Tibial artery (tissue), 4 donors: ENCODE results near the gene CGREF1.
A peak's percentile ranks its signal among the peaks of the same experiment; 100 is the strongest.

Experiments used
- DNase-seq, 2 donors: peaks; one replicate each; pipeline ENCODE4 v3.0.0-alpha.2; 2019
- H3K27ac ChIP-seq, 2 donors: fragments of 200-600 bp; sonication (generic) in 1 of 2; 1 replicate in 1 of 2; 2 replicates in 1 of 2; pipeline ENCODE4 v1.5.1; 2018 to 2019; ENCODE audit warnings: mild to moderate bottlenecking in 1 of 2
- H3K27me3 ChIP-seq, 2 donors: fragments of 200-600 bp; sonication (generic) in 1 of 2; one replicate each; pipeline versions ENCODE4 v1.5.1 to v1.6.0; 2016 to 2019
- H3K36me3 ChIP-seq, 3 donors: fragments of 200-600 bp; sonication (generic) in 2 of 3; one replicate each; pipeline ENCODE4 v1.5.1; 2016 to 2019; ENCODE audit warnings: mild to moderate bottlenecking in 2 of 3
- H3K4me1 ChIP-seq, 4 donors: fragments of 200-600 bp; sonication (generic) in 2 of 4; 1 replicate in 3 of 4; 2 replicates in 1 of 4; pipeline ENCODE4 v1.5.1; 2016 to 2019
- H3K4me3 ChIP-seq, 2 donors: fragments of 200-600 bp; sonication (generic) in 1 of 2; 1 replicate in 1 of 2; 2 replicates in 1 of 2; pipeline ENCODE4 v1.5.1; 2018 to 2019; ENCODE audit warnings: mild to moderate bottlenecking in 2 of 2
- H3K9me3 ChIP-seq, 3 donors: fragments of 200-600 bp; sonication (generic) in 1 of 3; one replicate each; pipeline ENCODE4 v1.5.1; 2016 to 2019
- intact Hi-C: fragments of 100-400 bp; cut with DNase I; formaldehyde crosslinking; loops from one replicate; pipeline ENCODE4 v1.15.0; 2023; ENCODE audit warnings: low total_unique reads
- TF ChIP-seq, protein P1 (sequence below), 2 experiments: fragments of 200-600 bp in 1 of 2; fragments of 450-650 bp in 1 of 2; IDR thresholded peaks; one replicate each; pipeline ENCODE4 v1.5.1; 2017 to 2019; ENCODE audit warnings: antibody characterized with exemption in 2 of 2, mild to moderate bottlenecking in 1 of 2, moderate library complexity in 1 of 2

CGREF1 gene

DNA sequence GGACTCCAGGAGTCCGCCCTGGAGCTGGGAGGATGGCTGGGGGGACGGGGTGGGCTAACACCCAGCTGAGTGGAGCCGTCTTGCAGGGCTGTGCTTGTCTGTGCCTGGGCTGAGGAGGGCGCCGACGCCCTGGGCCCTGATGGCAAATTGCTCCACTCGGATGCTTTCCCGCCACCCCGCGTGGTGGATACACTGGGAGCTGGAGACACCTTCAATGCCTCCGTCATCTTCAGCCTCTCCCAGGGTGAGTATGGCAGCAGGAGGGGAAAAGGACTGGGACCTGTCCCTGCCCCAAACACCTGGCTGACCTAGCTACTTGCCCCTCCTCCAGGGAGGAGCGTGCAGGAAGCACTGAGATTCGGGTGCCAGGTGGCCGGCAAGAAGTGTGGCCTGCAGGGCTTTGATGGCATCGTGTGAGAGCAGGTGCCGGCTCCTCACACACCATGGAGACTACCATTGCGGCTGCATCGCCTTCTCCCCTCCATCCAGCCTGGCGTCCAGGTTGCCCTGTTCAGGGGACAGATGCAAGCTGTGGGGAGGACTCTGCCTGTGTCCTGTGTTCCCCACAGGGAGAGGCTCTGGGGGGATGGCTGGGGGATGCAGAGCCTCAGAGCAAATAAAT lies 19.5 kb downstream of the CGREF1 start:
- intact Hi-C loops: loop anchor here (2.0 to 5.0 kb wide), 2 partner anchors 93 to 181 kb away; no protein-coding TSS in a partner anchor
- Histone ChIP-seq H3K27ac (no peak overlapping the region), H3K27me3 (peaks cover 0 to 9% of the 10 kb centered on the region in 2 donors), H3K4me3 (no peak overlapping the region), H3K9me3 (no peaks in the 10 kb centered on the region), H3K36me3 (peaks cover 0 to 18% (median 0%) of the 10 kb centered on the region in 3 donors), H3K4me1 (peaks cover 0 to 8% (median 4%) of the 10 kb centered on the region in 4 donors)
- no peak for DNase-seq
- TF ChIP-seq, protein P1, sequence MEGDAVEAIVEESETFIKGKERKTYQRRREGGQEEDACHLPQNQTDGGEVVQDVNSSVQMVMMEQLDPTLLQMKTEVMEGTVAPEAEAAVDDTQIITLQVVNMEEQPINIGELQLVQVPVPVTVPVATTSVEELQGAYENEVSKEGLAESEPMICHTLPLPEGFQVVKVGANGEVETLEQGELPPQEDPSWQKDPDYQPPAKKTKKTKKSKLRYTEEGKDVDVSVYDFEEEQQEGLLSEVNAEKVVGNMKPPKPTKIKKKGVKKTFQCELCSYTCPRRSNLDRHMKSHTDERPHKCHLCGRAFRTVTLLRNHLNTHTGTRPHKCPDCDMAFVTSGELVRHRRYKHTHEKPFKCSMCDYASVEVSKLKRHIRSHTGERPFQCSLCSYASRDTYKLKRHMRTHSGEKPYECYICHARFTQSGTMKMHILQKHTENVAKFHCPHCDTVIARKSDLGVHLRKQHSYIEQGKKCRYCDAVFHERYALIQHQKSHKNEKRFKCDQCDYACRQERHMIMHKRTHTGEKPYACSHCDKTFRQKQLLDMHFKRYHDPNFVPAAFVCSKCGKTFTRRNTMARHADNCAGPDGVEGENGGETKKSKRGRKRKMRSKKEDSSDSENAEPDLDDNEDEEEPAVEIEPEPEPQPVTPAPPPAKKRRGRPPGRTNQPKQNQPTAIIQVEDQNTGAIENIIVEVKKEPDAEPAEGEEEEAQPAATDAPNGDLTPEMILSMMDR (IDR thresholded peaks at IDR 0.05): no peak

DNA sequence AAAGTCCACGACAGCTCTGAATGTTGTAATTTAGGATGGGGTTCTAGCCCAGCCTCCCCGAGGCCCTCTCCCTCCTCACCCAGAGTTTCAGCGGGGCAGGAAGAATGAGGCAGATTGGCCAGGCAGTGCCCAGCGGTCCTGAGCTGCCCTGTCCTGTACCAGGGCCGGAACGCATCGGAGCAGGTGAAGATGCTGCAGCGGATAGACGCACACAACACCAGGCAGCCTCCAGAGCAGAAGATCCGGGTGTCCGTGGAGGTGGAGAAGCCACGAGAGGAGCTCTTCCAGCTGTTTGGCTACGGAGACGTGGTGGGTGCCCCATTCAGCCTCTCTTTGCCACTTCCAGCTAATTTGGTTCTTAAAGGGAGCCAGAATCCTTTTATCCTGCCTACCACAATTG lies 21.6 kb downstream of the CGREF1 start:
- no peak overlapping the region for H3K4me3 ChIP-seq
- H3K27ac ChIP-seq: no peak overlapping the region
- H3K4me1 ChIP-seq: peaks cover 0 to 8% (median 4%) of the 10 kb centered on the region in 4 donors
- no peaks in the 10 kb centered on the region for H3K9me3 ChIP-seq
- peaks cover 0 to 29% (median 0%) of the 10 kb centered on the region in 3 donors for H3K36me3 ChIP-seq
- no peak for DNase-seq
- TF ChIP-seq, protein P1 (IDR thresholded peaks at IDR 0.05): no peak
- intact Hi-C loops: loop anchor here (5.0 kb wide), 1 partner anchor 95 kb away; no protein-coding TSS in a partner anchor
- peaks cover 0 to 3% of the 10 kb centered on the region in 2 donors for H3K27me3 ChIP-seq

- Histone ChIP-seq H3K4me1 (peaks cover 0 to 8% (median 4%) of the 10 kb centered on the region in 4 donors), H3K27ac (no peak overlapping the region)
- intact Hi-C loops: loop anchor here (5.0 kb wide), 1 partner anchor 95 kb away; no protein-coding TSS in a partner anchor
Observed at GRCh38 chr2:27096748-27097297, 22.1 kb downstream of the CGREF1 start.

DNA sequence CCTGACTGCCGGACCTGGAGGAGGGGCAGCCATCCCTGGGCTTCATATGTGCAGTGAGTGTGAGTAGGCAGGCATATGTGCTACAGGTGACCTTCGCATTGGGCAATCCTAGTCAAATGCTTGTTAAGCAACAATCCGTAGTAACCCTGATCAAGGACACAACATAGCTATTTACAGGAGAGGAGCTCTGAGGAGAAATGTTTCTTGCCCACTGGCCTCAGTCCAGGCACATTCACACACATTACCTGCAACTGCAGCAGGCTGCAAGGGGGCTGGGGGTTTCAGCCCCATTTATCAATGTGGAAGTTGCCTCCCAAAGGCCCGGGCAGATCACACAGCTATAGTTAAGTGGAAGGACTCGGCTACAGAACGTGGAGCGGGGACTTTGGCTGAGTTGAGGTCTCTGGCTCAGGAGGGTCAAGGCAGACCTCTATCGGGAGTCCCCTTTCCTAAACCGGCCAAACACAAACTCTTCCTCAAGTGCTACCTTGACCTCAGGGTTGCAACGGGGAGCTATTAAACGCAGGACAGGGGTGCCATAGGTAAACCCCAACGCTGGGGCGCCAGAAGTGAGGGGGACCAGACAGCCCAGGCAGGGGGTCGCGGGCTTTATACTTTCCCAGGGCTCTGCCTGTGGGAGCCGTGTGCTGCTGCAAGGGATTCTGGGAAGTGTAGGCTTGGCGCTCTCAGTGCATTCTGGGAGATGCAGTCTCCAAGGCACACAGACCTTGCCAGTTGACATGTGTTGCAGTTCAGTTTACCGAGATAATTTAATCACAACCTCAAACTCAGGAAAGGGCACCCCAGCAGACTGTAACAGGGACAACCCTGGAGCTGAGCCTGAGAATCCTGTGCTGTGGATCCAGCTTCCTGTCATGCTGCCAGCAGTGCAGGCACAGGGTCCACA lies 22.9 kb downstream of the CGREF1 start:
- H3K27ac ChIP-seq: no peak overlapping the region
- intact Hi-C loops: loop anchor here (5.0 kb wide), 1 partner anchor 96 kb away; no protein-coding TSS in a partner anchor
- H3K4me1 ChIP-seq: peaks cover 0 to 8% (median 4%) of the 10 kb centered on the region in 4 donors
- peaks cover 0 to 30% (median 0%) of the 10 kb centered on the region in 3 donors for H3K36me3 ChIP-seq
- TF ChIP-seq, protein P1 (IDR thresholded peaks at IDR 0.05): no peak
- H3K9me3 ChIP-seq: no peaks in the 10 kb centered on the region
- no peaks in the 10 kb centered on the region for H3K27me3 ChIP-seq
- H3K4me3 ChIP-seq: peak overlapping the region; percentile 19 to 37
- no peak for DNase-seq

More at GRCh38 chr2:27096748-27097297, 22.1 kb downstream of the CGREF1 start:
- DNase-seq: no peak
- Histone ChIP-seq H3K27me3 (peaks cover 0 to 3% of the 10 kb centered on the region in 2 donors), H3K36me3 (peaks cover 0 to 30% (median 0%) of the 10 kb centered on the region in 3 donors), H3K9me3 (no peaks in the 10 kb centered on the region), H3K4me3 (no peak overlapping the region)
- TF ChIP-seq, protein P1 (IDR thresholded peaks at IDR 0.05): no peak

DNA sequence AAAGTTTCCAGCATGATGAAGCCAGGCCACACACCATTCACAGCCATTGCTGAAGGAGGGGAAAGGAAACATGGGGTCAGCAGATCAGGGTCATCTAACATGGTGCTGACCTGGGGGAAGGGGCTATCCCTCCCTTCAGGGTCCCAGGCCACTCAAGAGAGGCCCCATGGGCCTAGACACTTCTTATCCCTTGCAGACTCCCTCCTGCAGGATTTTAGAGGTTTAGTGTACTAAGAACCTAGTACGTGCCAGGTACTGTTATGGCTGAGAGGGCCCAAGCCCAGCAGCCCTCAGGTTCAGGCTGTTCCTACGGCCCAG lies 23.5 kb downstream of the CGREF1 start:
- intact Hi-C loops: loop anchor here (5.0 kb wide), 1 partner anchor 97 kb away; no protein-coding TSS in a partner anchor
- TF ChIP-seq, protein P1 (IDR thresholded peaks at IDR 0.05): no peak
- Histone ChIP-seq H3K27me3 (no peaks in the 10 kb centered on the region), H3K9me3 (no peaks in the 10 kb centered on the region), H3K4me3 (no peak overlapping the region), H3K36me3 (peaks cover 0 to 29% (median 0%) of the 10 kb centered on the region in 3 donors), H3K27ac (no peak overlapping the region), H3K4me1 (peaks cover 0 to 8% (median 4%) of the 10 kb centered on the region in 4 donors)
- DNase-seq: no peak
